ENCODE measurements around the gene CRACDL.

- TF ChIP-seq POLR2A (IDR thresholded peaks at IDR 0.05; ENCODE audit: low read depth, low read length) (no peak), POLR2AphosphoS5 (IDR thresholded peaks at IDR 0.05; ENCODE audit: low read depth, low read length) (no peak), SPI1 (IDR thresholded peaks at IDR 0.05; ENCODE audit: low read depth, low read length) (no peak), PAX5 (IDR thresholded peaks at IDR 0.05; ENCODE audit: insufficient read depth, low read length, severe bottlenecking) (no peak)
Observed at GRCh38 chr2:98876741-98877140, 59.3 kb downstream of the CRACDL start.
